Measurements from ENCODE around the gene AGAP1.

Gene AGAP1

GRCh38 chr2:235606004-235606715 is 112.3 kb downstream of the AGAP1 start:
- Histone ChIP-seq H3K9me3 (ENCODE audit: control insufficient read depth in 1 of 2, low read length in 2 of 2) (no peaks in the 10 kb centered on the region), H3K4me1 (ENCODE audit: control insufficient read depth in 1 of 2, insufficient read depth in 2 of 2, low read length in 2 of 2) (peaks cover 4 to 27% of the 10 kb centered on the region in 2 donors), H3K27me3 (ENCODE audit: low read depth, low read length) (no peaks in the 10 kb centered on the region), H3K4me3 (ENCODE audit: low read depth in 1 of 2, low read length in 2 of 2) (no peak overlapping the region), H3K36me3 (ENCODE audit: control insufficient read depth in 1 of 2, insufficient read depth in 2 of 2, low read length in 2 of 2) (no peaks in the 10 kb centered on the region), H3K27ac (ENCODE audit: low read length) (no peak overlapping the region)

GRCh38 chr2:235607546-235608199 is 113.8 kb downstream of the AGAP1 start:
- Histone ChIP-seq H3K36me3 (ENCODE audit: control insufficient read depth in 1 of 2, insufficient read depth in 2 of 2, low read length in 2 of 2) (no peaks in the 10 kb centered on the region), H3K27ac (ENCODE audit: low read length) (no peak overlapping the region), H3K4me3 (ENCODE audit: low read depth in 1 of 2, low read length in 2 of 2) (no peak overlapping the region), H3K9me3 (ENCODE audit: control insufficient read depth in 1 of 2, low read length in 2 of 2) (no peaks in the 10 kb centered on the region), H3K4me1 (ENCODE audit: control insufficient read depth in 1 of 2, insufficient read depth in 2 of 2, low read length in 2 of 2) (peaks cover 4 to 27% of the 10 kb centered on the region in 2 donors), H3K27me3 (ENCODE audit: low read depth, low read length) (no peaks in the 10 kb centered on the region)

DNA sequence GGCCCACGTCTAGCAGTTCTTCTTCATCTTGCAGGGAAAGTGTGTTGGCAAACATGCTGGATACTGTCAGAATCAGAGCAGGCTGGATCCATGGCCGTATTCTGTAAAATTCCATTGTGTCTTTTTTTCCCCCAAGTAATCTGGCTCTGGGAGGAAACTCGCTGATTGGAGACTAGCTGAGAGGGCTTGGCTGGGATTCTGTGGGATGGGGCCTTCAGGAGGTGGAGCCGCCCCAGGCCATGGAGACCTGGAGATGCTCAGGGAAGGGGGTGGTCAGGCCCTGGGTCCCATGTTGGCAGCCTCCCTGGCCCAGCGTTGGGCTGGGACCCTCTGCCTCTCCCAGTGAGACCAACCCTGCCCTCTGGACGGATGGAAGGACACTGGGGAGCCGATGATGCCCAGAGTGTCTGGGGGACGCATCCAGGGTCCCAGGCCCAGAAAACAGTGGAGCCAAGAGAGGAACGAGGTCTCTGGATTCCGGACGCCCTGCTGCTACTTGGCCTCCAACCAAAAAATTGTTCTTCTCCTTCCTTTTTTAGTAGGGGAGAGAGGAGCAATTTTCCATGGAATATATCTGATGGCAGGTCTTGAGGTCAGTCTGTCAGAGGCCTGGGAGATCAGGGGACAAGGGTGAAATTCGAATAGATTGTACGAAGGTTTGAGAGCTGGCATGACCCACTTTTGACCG is 114.5 kb downstream of the AGAP1 start:
- no peak overlapping the region for H3K27ac ChIP-seq (ENCODE audit: low read length)
- no peaks in the 10 kb centered on the region for H3K36me3 ChIP-seq (ENCODE audit: control insufficient read depth in 1 of 2, insufficient read depth in 2 of 2, low read length in 2 of 2)
- H3K9me3 ChIP-seq (ENCODE audit: control insufficient read depth in 1 of 2, low read length in 2 of 2) = no peaks in the 10 kb centered on the region
- H3K27me3 ChIP-seq (ENCODE audit: low read depth, low read length) = no peaks in the 10 kb centered on the region
- H3K4me3 ChIP-seq (ENCODE audit: low read depth in 1 of 2, low read length in 2 of 2) = no peak overlapping the region
- H3K4me1 ChIP-seq (ENCODE audit: control insufficient read depth in 1 of 2, insufficient read depth in 2 of 2, low read length in 2 of 2) = peaks cover 4 to 27% of the 10 kb centered on the region in 2 donors

- Histone ChIP-seq H3K9me3 (ENCODE audit: control insufficient read depth in 1 of 2, low read length in 2 of 2) (no peaks in the 10 kb centered on the region), H3K27ac (ENCODE audit: low read length) (no peak overlapping the region), H3K27me3 (ENCODE audit: low read depth, low read length) (no peaks in the 10 kb centered on the region), H3K4me3 (ENCODE audit: low read depth in 1 of 2, low read length in 2 of 2) (no peak overlapping the region), H3K4me1 (ENCODE audit: control insufficient read depth in 1 of 2, insufficient read depth in 2 of 2, low read length in 2 of 2) (peaks cover 4 to 30% of the 10 kb centered on the region in 2 donors), H3K36me3 (ENCODE audit: control insufficient read depth in 1 of 2, insufficient read depth in 2 of 2, low read length in 2 of 2) (no peaks in the 10 kb centered on the region)
Measured at GRCh38 chr2:235609321-235609720, 115.5 kb downstream of the AGAP1 start.

DNA sequence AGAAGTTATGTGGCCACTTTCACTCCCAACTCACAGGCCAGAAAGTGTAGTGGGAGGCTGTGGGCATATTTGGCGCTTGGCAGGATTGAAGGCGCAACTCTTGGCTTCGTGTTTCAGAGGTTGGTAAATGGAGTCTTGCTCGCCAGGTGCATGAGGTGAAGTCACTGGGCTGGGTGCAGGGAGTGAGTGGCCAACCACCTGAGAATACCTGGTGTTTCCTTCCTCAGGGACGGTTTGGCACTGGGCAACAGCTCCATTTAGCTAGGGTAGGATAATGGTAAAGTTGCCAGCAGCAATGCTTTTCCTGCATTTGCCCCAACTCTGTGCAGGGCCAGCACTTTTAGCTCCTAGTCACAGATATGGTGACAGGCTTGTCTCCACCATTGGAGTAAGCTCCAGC is 115.9 kb downstream of the AGAP1 start:
- H3K4me3 ChIP-seq (ENCODE audit: low read depth in 1 of 2, low read length in 2 of 2) = no peak overlapping the region
- no peaks in the 10 kb centered on the region for H3K36me3 ChIP-seq (ENCODE audit: control insufficient read depth in 1 of 2, insufficient read depth in 2 of 2, low read length in 2 of 2)
- H3K4me1 ChIP-seq (ENCODE audit: control insufficient read depth in 1 of 2, insufficient read depth in 2 of 2, low read length in 2 of 2) = peaks cover 4 to 34% of the 10 kb centered on the region in 2 donors
- no peak overlapping the region for H3K27ac ChIP-seq (ENCODE audit: low read length)
- no peaks in the 10 kb centered on the region for H3K27me3 ChIP-seq (ENCODE audit: low read depth, low read length)
- no peaks in the 10 kb centered on the region for H3K9me3 ChIP-seq (ENCODE audit: control insufficient read depth in 1 of 2, low read length in 2 of 2)

DNA sequence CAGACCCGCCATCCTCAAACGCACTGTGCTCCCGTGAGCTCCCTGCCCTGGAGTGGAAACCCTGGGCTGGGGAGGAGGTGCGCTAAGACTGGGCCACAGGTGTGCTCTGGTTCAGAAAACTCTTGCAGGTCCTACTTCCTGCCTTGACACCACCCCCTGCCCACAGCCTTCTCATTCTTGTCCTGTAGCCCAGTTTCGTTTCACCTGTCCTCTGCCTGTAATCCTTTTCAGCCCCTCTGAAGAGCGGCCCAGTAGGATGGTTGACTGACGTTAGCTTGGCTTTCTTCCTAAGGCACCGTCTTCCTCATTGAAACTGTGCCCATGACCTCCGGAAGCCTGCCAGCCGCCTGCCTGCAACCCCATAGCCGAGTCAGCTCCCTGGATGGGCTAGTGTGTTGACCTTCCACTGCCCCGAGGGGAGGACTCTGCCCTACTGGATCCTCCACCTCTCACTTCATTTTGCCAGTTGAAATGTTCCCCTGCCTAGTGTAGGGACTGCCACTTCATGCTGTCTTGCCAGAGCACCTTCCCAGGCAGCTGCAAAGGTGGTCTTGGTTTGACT is 116.9 kb downstream of the AGAP1 start:
- Histone ChIP-seq H3K36me3 (ENCODE audit: control insufficient read depth in 1 of 2, insufficient read depth in 2 of 2, low read length in 2 of 2) (no peaks in the 10 kb centered on the region), H3K4me1 (ENCODE audit: control insufficient read depth in 1 of 2, insufficient read depth in 2 of 2, low read length in 2 of 2) (peaks cover 4 to 39% of the 10 kb centered on the region in 2 donors), H3K4me3 (ENCODE audit: low read depth in 1 of 2, low read length in 2 of 2) (no peak overlapping the region), H3K27ac (ENCODE audit: low read length) (no peak overlapping the region), H3K9me3 (ENCODE audit: control insufficient read depth in 1 of 2, low read length in 2 of 2) (no peaks in the 10 kb centered on the region), H3K27me3 (ENCODE audit: low read depth, low read length) (no peaks in the 10 kb centered on the region)

- peaks cover 4 to 37% of the 10 kb centered on the region in 2 donors for H3K4me1 ChIP-seq (ENCODE audit: control insufficient read depth in 1 of 2, insufficient read depth in 2 of 2, low read length in 2 of 2)
- no peak overlapping the region for H3K27ac ChIP-seq (ENCODE audit: low read length)
- no peaks in the 10 kb centered on the region for H3K9me3 ChIP-seq (ENCODE audit: control insufficient read depth in 1 of 2, low read length in 2 of 2)
- H3K4me3 ChIP-seq (ENCODE audit: low read depth in 1 of 2, low read length in 2 of 2) = no peak overlapping the region
- no peaks in the 10 kb centered on the region for H3K36me3 ChIP-seq (ENCODE audit: control insufficient read depth in 1 of 2, insufficient read depth in 2 of 2, low read length in 2 of 2)
- H3K27me3 ChIP-seq (ENCODE audit: low read depth, low read length) = no peaks in the 10 kb centered on the region
Measured at GRCh38 chr2:235611349-235611748, 117.5 kb downstream of the AGAP1 start.

DNA sequence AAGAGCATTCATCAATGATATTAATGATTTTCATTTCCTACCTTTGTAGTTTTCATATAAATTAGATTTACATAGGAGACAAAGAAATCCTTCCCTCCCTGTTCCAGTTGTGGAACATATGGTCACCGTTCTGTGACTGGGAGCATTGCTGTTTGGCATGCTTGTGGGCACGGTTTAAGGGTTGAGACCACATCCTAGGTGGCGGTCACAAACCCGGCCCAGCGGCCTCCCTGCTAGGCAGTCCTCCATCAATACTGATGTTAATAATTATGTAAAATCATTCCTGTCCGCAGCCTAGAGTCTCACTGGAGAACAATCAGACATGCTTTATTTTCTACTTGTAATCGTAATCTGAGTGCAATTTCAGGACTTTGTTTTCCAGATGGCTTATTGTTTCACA is 117.9 kb downstream of the AGAP1 start:
- Histone ChIP-seq H3K4me3 (ENCODE audit: low read depth in 1 of 2, low read length in 2 of 2) (no peak overlapping the region), H3K9me3 (ENCODE audit: control insufficient read depth in 1 of 2, low read length in 2 of 2) (no peaks in the 10 kb centered on the region), H3K36me3 (ENCODE audit: control insufficient read depth in 1 of 2, insufficient read depth in 2 of 2, low read length in 2 of 2) (no peaks in the 10 kb centered on the region), H3K4me1 (ENCODE audit: control insufficient read depth in 1 of 2, insufficient read depth in 2 of 2, low read length in 2 of 2) (peaks cover 4 to 35% of the 10 kb centered on the region in 2 donors), H3K27me3 (ENCODE audit: low read depth, low read length) (no peaks in the 10 kb centered on the region), H3K27ac (ENCODE audit: low read length) (no peak overlapping the region)

- H3K27ac ChIP-seq (ENCODE audit: low read length) = no peak overlapping the region
- no peaks in the 10 kb centered on the region for H3K9me3 ChIP-seq (ENCODE audit: control insufficient read depth in 1 of 2, low read length in 2 of 2)
- no peak overlapping the region for H3K4me3 ChIP-seq (ENCODE audit: low read depth in 1 of 2, low read length in 2 of 2)
- no peaks in the 10 kb centered on the region for H3K27me3 ChIP-seq (ENCODE audit: low read depth, low read length)
- peaks cover 4 to 34% of the 10 kb centered on the region in 2 donors for H3K4me1 ChIP-seq (ENCODE audit: control insufficient read depth in 1 of 2, insufficient read depth in 2 of 2, low read length in 2 of 2)
- no peaks in the 10 kb centered on the region for H3K36me3 ChIP-seq (ENCODE audit: control insufficient read depth in 1 of 2, insufficient read depth in 2 of 2, low read length in 2 of 2)
Measured at GRCh38 chr2:235612181-235612950, 118.5 kb downstream of the AGAP1 start.

- Histone ChIP-seq H3K27me3 (ENCODE audit: low read depth, low read length) (no peaks in the 10 kb centered on the region), H3K27ac (ENCODE audit: low read length) (no peak overlapping the region), H3K9me3 (ENCODE audit: control insufficient read depth in 1 of 2, low read length in 2 of 2) (no peaks in the 10 kb centered on the region), H3K4me3 (ENCODE audit: low read depth in 1 of 2, low read length in 2 of 2) (no peak overlapping the region), H3K4me1 (ENCODE audit: control insufficient read depth in 1 of 2, insufficient read depth in 2 of 2, low read length in 2 of 2) (peaks cover 0 to 22% of the 10 kb centered on the region in 2 donors), H3K36me3 (ENCODE audit: control insufficient read depth in 1 of 2, insufficient read depth in 2 of 2, low read length in 2 of 2) (no peaks in the 10 kb centered on the region)
Measured at GRCh38 chr2:235613649-235614048, 119.8 kb downstream of the AGAP1 start.

Measured in muscle layer of duodenum (tissue), 2 donors.